ENCODE data around the gene DOCK9.

Gene DOCK9

GRCh38 chr13:98784666-98785065, 193.2 kb downstream of the DOCK9 start:
- no peak overlapping the region for H3K4me3 ChIP-seq (ENCODE audit: insufficient read depth in 1 of 2, low read depth in 1 of 2, low read length in 2 of 2)
- peaks cover 6 to 76% of the 10 kb centered on the region in 2 experiments for H3K27me3 ChIP-seq (ENCODE audit: control insufficient read depth in 1 of 2, insufficient read depth in 1 of 2, low read length in 2 of 2)
- no peak overlapping the region for H3K18ac ChIP-seq (ENCODE audit: low read depth in 1 of 2, low read length in 2 of 2)
- H3K9me3 ChIP-seq (ENCODE audit: control insufficient read depth, low read length): peaks cover 2% of the 10 kb centered on the region
- H2AK5ac ChIP-seq (ENCODE audit: low read length, severe bottlenecking): no peak overlapping the region
- peak overlapping the region in 1 of 2 experiments; percentile 71 for H3K14ac ChIP-seq (ENCODE audit: low read length in 2 of 2)
- no peaks in the 10 kb centered on the region for H3K4me1 ChIP-seq (ENCODE audit: control insufficient read depth, insufficient read depth, low read depth, low read length)
- H3K23ac ChIP-seq (ENCODE audit: low read length in 2 of 2): no peak overlapping the region
- no peak overlapping the region for H3K9ac ChIP-seq (ENCODE audit: low read length)
- no peak overlapping the region for H2AFZ ChIP-seq (ENCODE audit: low read depth, low read length)
- H4K8ac ChIP-seq (ENCODE audit: low read length): no peak overlapping the region
- H2BK120ac ChIP-seq (ENCODE audit: low read depth, low read length): no peak overlapping the region
- no peak overlapping the region for H3K4ac ChIP-seq (ENCODE audit: low read depth in 1 of 2, low read length in 2 of 2)
- H3K36me3 ChIP-seq (ENCODE audit: control insufficient read depth in 1 of 2, insufficient read depth in 2 of 2, low read depth in 1 of 2, low read length in 2 of 2): no peaks in the 10 kb centered on the region
- 86% methylated on average over 8 of the region's 8 CpGs for WGBS
- H3K27ac ChIP-seq (ENCODE audit: low read length, poor library complexity, severe bottlenecking): no peak overlapping the region
- H2BK5ac ChIP-seq (ENCODE audit: low read depth, low read length, poor library complexity, severe bottlenecking): no peak overlapping the region
- no peak overlapping the region for H2BK12ac ChIP-seq (ENCODE audit: low read length in 2 of 2)
- DNase-seq: no peak
- no peak overlapping the region for H4K91ac ChIP-seq (ENCODE audit: low read length)
- H3K79me1 ChIP-seq (replicated peaks; ENCODE audit: low read length, poor library complexity, severe bottlenecking): no peaks in the 10 kb centered on the region
- no peak overlapping the region for H3K4me2 ChIP-seq (ENCODE audit: low read length, poor library complexity, severe bottlenecking)
- H2BK15ac ChIP-seq (ENCODE audit: low read depth, poor library complexity, severe bottlenecking): no peak overlapping the region

- H3K9me3 ChIP-seq (ENCODE audit: control insufficient read depth, low read length): no peaks in the 10 kb centered on the region
- H3K4ac ChIP-seq (ENCODE audit: low read depth in 1 of 2, low read length in 2 of 2): no peak overlapping the region
- H3K27ac ChIP-seq (ENCODE audit: low read length, poor library complexity, severe bottlenecking): no peak overlapping the region
- no peak overlapping the region for H2BK12ac ChIP-seq (ENCODE audit: low read length in 2 of 2)
- no peak overlapping the region for H2AFZ ChIP-seq (ENCODE audit: low read depth, low read length)
- H2BK120ac ChIP-seq (ENCODE audit: low read depth, low read length): no peak overlapping the region
- WGBS: 92% methylated on average over 12 of the region's 12 CpGs
- no peaks in the 10 kb centered on the region for H3K36me3 ChIP-seq (ENCODE audit: control insufficient read depth in 1 of 2, insufficient read depth in 2 of 2, low read depth in 1 of 2, low read length in 2 of 2)
- H3K79me1 ChIP-seq (replicated peaks; ENCODE audit: low read length, poor library complexity, severe bottlenecking): no peaks in the 10 kb centered on the region
- no peak overlapping the region for H2BK5ac ChIP-seq (ENCODE audit: low read depth, low read length, poor library complexity, severe bottlenecking)
- no peak overlapping the region for H3K4me2 ChIP-seq (ENCODE audit: low read length, poor library complexity, severe bottlenecking)
- no peak overlapping the region for H2BK15ac ChIP-seq (ENCODE audit: low read depth, poor library complexity, severe bottlenecking)
- no peak overlapping the region for H3K9ac ChIP-seq (ENCODE audit: low read length)
- no peak overlapping the region for H3K23ac ChIP-seq (ENCODE audit: low read length in 2 of 2)
- H4K8ac ChIP-seq (ENCODE audit: low read length): no peak overlapping the region
- no peak overlapping the region for H2AK5ac ChIP-seq (ENCODE audit: low read length, severe bottlenecking)
- H3K14ac ChIP-seq (ENCODE audit: low read length in 2 of 2): peak overlapping the region in 1 of 2 experiments; percentile 58
- no peaks in the 10 kb centered on the region for H3K4me1 ChIP-seq (ENCODE audit: control insufficient read depth, insufficient read depth, low read depth, low read length)
- H3K18ac ChIP-seq (ENCODE audit: low read depth in 1 of 2, low read length in 2 of 2): no peak overlapping the region
- peaks cover 6 to 75% of the 10 kb centered on the region in 2 experiments for H3K27me3 ChIP-seq (ENCODE audit: control insufficient read depth in 1 of 2, insufficient read depth in 1 of 2, low read length in 2 of 2)
- DNase-seq: no peak
- H4K91ac ChIP-seq (ENCODE audit: low read length): no peak overlapping the region
- H3K4me3 ChIP-seq (ENCODE audit: insufficient read depth in 1 of 2, low read depth in 1 of 2, low read length in 2 of 2): no peak overlapping the region
These were observed 193.9 kb downstream of the DOCK9 start for GRCh38 chr13:98783856-98784478.

- Histone ChIP-seq H2BK12ac (ENCODE audit: low read length in 2 of 2) (no peak overlapping the region), H3K4me3 (ENCODE audit: insufficient read depth in 1 of 2, low read depth in 1 of 2, low read length in 2 of 2) (no peak overlapping the region), H3K18ac (ENCODE audit: low read depth in 1 of 2, low read length in 2 of 2) (no peak overlapping the region), H3K14ac (ENCODE audit: low read length in 2 of 2) (no peak overlapping the region), H2BK15ac (ENCODE audit: low read depth, poor library complexity, severe bottlenecking) (no peak overlapping the region), H4K91ac (ENCODE audit: low read length) (no peak overlapping the region), H2AFZ (ENCODE audit: low read depth, low read length) (no peak overlapping the region), H3K79me1 (replicated peaks; ENCODE audit: low read length, poor library complexity, severe bottlenecking) (no peaks in the 10 kb centered on the region), H3K4me1 (ENCODE audit: control insufficient read depth, insufficient read depth, low read depth, low read length) (no peaks in the 10 kb centered on the region), H3K27me3 (ENCODE audit: control insufficient read depth in 1 of 2, insufficient read depth in 1 of 2, low read length in 2 of 2) (peaks cover 6 to 71% of the 10 kb centered on the region in 2 experiments), H3K27ac (ENCODE audit: low read length, poor library complexity, severe bottlenecking) (no peak overlapping the region), H3K4ac (ENCODE audit: low read depth in 1 of 2, low read length in 2 of 2) (no peak overlapping the region), H2AK5ac (ENCODE audit: low read length, severe bottlenecking) (no peak overlapping the region), H2BK120ac (ENCODE audit: low read depth, low read length) (no peak overlapping the region), H2BK5ac (ENCODE audit: low read depth, low read length, poor library complexity, severe bottlenecking) (no peak overlapping the region), H3K23ac (ENCODE audit: low read length in 2 of 2) (no peak overlapping the region), H3K9me3 (ENCODE audit: control insufficient read depth, low read length) (no peaks in the 10 kb centered on the region), H3K36me3 (ENCODE audit: control insufficient read depth in 1 of 2, insufficient read depth in 2 of 2, low read depth in 1 of 2, low read length in 2 of 2) (no peaks in the 10 kb centered on the region), H3K9ac (ENCODE audit: low read length) (no peak overlapping the region), H4K8ac (ENCODE audit: low read length) (no peak overlapping the region), H3K4me2 (ENCODE audit: low read length, poor library complexity, severe bottlenecking) (no peak overlapping the region)
- 67% methylated on average over 5 of the region's 5 CpGs for WGBS
- DNase-seq: peak; percentile 9
These were observed 195.2 kb downstream of the DOCK9 start for GRCh38 chr13:98782654-98783053.

GRCh38 chr13:98781905-98782304, 196.0 kb downstream of the DOCK9 start:
- Histone ChIP-seq H3K27me3 (ENCODE audit: control insufficient read depth in 1 of 2, insufficient read depth in 1 of 2, low read length in 2 of 2) (peaks cover under 1 to 63% of the 10 kb centered on the region in 2 experiments), H2AK5ac (ENCODE audit: low read length, severe bottlenecking) (no peak overlapping the region), H2AFZ (ENCODE audit: low read depth, low read length) (no peak overlapping the region), H3K9me3 (ENCODE audit: control insufficient read depth, low read length) (no peaks in the 10 kb centered on the region), H3K4me2 (ENCODE audit: low read length, poor library complexity, severe bottlenecking) (no peak overlapping the region), H3K18ac (ENCODE audit: low read depth in 1 of 2, low read length in 2 of 2) (no peak overlapping the region), H3K14ac (ENCODE audit: low read length in 2 of 2) (no peak overlapping the region), H3K9ac (ENCODE audit: low read length) (no peak overlapping the region), H3K27ac (ENCODE audit: low read length, poor library complexity, severe bottlenecking) (no peak overlapping the region), H2BK120ac (ENCODE audit: low read depth, low read length) (no peak overlapping the region), H4K8ac (ENCODE audit: low read length) (no peak overlapping the region), H3K79me1 (replicated peaks; ENCODE audit: low read length, poor library complexity, severe bottlenecking) (no peaks in the 10 kb centered on the region), H4K91ac (ENCODE audit: low read length) (no peak overlapping the region), H3K36me3 (ENCODE audit: control insufficient read depth in 1 of 2, insufficient read depth in 2 of 2, low read depth in 1 of 2, low read length in 2 of 2) (no peaks in the 10 kb centered on the region), H3K4me3 (ENCODE audit: insufficient read depth in 1 of 2, low read depth in 1 of 2, low read length in 2 of 2) (no peak overlapping the region), H3K4me1 (ENCODE audit: control insufficient read depth, insufficient read depth, low read depth, low read length) (no peaks in the 10 kb centered on the region), H3K4ac (ENCODE audit: low read depth in 1 of 2, low read length in 2 of 2) (no peak overlapping the region), H2BK15ac (ENCODE audit: low read depth, poor library complexity, severe bottlenecking) (no peak overlapping the region), H3K23ac (ENCODE audit: low read length in 2 of 2) (no peak overlapping the region), H2BK5ac (ENCODE audit: low read depth, low read length, poor library complexity, severe bottlenecking) (no peak overlapping the region), H2BK12ac (ENCODE audit: low read length in 2 of 2) (no peak overlapping the region)
- 97% methylated on average over 5 of the region's 7 CpGs for WGBS
- no peak for DNase-seq

Measured in mesenchymal stem cell (in vitro differentiated cells and primary cell).